ENCODE measurements around the gene KLHL36.

The KLHL36 gene

DNA sequence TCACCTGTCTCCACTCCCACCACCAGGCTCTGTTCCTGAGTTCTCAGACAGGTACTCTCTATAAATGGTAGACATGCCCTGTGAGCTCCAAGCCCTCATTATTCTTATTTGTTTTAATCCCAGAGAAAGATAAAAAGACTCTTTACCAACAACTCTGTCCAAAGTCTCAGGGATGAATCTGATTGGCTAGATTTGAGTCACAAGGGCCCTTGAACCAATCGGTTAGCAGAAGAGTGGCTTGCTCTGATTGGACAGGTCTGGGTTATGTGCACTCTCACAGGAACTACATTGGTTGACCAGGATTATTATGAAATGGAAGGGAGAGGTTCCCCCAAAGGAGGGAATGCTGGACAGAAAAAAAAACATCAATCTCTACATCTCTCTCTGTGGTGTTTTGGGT is 37.9 kb upstream of the KLHL36 start:
- Histone ChIP-seq H3K4me3 (IDR thresholded peaks at IDR 0.05; ENCODE audit: insufficient read depth, low read depth, low read length) (no peak overlapping the region), H3K4me2 (no peak overlapping the region), H4K20me1 (ENCODE audit: insufficient read depth) (no peaks in the 10 kb centered on the region), H3K27ac (no peak overlapping the region), H3K79me2 (ENCODE audit: insufficient read depth, low read depth) (no peaks in the 10 kb centered on the region), H3K9ac (no peak overlapping the region), H3K36me3 (ENCODE audit: insufficient read depth) (no peaks in the 10 kb centered on the region), H3K4me1 (ENCODE audit: low read depth, poor library complexity, severe bottlenecking) (no peaks in the 10 kb centered on the region), H2AFZ (ENCODE audit: low read depth) (no peak overlapping the region), H3K27me3 (ENCODE audit: insufficient read depth, low read depth) (peaks cover 52% of the 10 kb centered on the region; the same call in 1 of the 2 replicates)
- TF ChIP-seq, protein P1, sequence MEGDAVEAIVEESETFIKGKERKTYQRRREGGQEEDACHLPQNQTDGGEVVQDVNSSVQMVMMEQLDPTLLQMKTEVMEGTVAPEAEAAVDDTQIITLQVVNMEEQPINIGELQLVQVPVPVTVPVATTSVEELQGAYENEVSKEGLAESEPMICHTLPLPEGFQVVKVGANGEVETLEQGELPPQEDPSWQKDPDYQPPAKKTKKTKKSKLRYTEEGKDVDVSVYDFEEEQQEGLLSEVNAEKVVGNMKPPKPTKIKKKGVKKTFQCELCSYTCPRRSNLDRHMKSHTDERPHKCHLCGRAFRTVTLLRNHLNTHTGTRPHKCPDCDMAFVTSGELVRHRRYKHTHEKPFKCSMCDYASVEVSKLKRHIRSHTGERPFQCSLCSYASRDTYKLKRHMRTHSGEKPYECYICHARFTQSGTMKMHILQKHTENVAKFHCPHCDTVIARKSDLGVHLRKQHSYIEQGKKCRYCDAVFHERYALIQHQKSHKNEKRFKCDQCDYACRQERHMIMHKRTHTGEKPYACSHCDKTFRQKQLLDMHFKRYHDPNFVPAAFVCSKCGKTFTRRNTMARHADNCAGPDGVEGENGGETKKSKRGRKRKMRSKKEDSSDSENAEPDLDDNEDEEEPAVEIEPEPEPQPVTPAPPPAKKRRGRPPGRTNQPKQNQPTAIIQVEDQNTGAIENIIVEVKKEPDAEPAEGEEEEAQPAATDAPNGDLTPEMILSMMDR (conservative IDR thresholded peaks at IDR 0.05; ENCODE audit: low read depth, low read length) = no peak

DNA sequence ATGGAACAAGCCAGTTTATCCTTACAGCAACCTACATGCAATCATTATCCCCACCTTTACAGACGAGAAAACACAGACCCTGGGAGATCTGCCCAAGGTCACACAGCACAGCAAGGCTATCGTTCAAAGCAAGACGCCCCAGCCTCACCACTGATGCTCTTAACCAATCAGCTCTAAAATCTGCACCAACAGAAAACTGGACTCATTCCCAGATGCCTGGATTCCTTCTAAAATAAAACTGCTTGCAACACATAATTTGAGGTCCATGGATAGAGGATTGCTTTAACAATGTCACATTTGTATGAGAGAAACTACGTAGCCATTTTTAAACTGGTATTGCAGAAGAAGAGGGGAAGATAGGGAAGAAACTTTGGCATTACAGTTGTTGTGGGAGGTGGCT is 37.3 kb upstream of the KLHL36 start:
- H3K27ac ChIP-seq = no peak overlapping the region
- TF ChIP-seq, protein P1 (conservative IDR thresholded peaks at IDR 0.05; ENCODE audit: low read depth, low read length) = no peak
- H4K20me1 ChIP-seq (ENCODE audit: insufficient read depth) = no peaks in the 10 kb centered on the region
- peaks cover 58% of the 10 kb centered on the region; the same call in 1 of the 2 replicates for H3K27me3 ChIP-seq (ENCODE audit: insufficient read depth, low read depth)
- no peak overlapping the region for H3K4me2 ChIP-seq
- no peak overlapping the region for H3K4me3 ChIP-seq (IDR thresholded peaks at IDR 0.05; ENCODE audit: insufficient read depth, low read depth, low read length)
- no peaks in the 10 kb centered on the region for H3K4me1 ChIP-seq (ENCODE audit: low read depth, poor library complexity, severe bottlenecking)
- no peaks in the 10 kb centered on the region for H3K79me2 ChIP-seq (ENCODE audit: insufficient read depth, low read depth)
- no peak overlapping the region for H2AFZ ChIP-seq (ENCODE audit: low read depth)
- no peak overlapping the region for H3K9ac ChIP-seq
- no peaks in the 10 kb centered on the region for H3K36me3 ChIP-seq (ENCODE audit: insufficient read depth)

DNA sequence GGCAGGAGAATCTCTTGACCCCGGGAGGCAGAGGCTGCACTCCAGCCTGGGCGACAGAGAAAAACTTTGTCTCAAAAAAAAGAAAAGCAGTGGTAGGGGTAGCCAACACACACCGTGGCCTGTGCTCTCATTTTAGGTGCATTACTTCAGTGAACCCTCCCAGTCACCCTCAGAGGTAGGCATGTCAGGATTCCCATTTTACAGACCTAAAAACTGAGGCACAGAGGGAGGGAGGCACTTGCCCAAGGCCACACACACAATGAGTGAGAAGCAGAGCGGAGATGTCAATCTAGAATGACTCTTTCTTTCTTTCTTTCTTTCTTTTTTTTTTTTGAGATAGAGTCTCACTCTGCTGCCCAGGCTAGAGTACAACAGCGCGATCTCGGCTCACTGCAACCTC is 35.6 kb upstream of the KLHL36 start:
- TF ChIP-seq, protein P1 (conservative IDR thresholded peaks at IDR 0.05; ENCODE audit: low read depth, low read length) = no peak
- H3K9ac ChIP-seq = no peak overlapping the region

DNA sequence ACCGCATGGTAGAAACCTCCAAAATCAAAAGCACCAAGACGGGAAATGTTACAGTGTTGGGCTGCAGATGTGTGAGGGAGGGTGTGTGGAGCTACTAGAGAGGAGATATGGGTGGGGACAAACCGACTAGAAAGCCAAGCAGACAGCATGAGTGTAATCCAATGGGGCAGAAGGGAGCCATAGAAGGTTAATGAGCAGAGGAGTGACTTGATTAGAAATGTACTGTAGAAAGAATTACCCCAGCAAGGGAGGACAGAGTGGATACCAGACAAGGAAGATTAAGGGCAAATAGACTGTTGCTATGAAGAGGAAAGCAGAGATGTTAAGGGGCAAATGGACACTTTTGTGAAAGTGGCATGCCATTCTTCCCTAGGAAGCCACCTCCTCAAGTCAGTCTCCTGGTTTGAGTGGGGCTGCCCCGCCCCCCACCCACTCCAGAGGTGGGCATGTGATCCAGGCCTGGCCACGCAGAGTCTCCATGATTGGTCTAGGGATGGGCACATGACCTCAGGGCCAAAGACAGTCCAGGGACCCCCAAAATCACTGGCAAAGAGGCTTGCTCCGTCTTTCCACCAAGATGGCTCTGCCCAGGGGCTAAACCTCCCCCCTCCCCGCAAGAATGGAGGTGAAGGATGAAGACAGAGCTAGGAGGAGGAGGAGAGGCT is 34.8 kb upstream of the KLHL36 start:
- Histone ChIP-seq H3K4me2 (no peak overlapping the region), H3K36me3 (ENCODE audit: insufficient read depth) (no peaks in the 10 kb centered on the region), H4K20me1 (ENCODE audit: insufficient read depth) (no peaks in the 10 kb centered on the region), H3K79me2 (ENCODE audit: insufficient read depth, low read depth) (no peaks in the 10 kb centered on the region), H3K4me1 (ENCODE audit: low read depth, poor library complexity, severe bottlenecking) (peaks cover 7% of the 10 kb centered on the region), H3K27me3 (ENCODE audit: insufficient read depth, low read depth) (peaks cover 63% of the 10 kb centered on the region; the same call in 1 of the 2 replicates), H3K9ac (no peak overlapping the region), H2AFZ (ENCODE audit: low read depth) (no peak overlapping the region), H3K27ac (no peak overlapping the region), H3K4me3 (IDR thresholded peaks at IDR 0.05; ENCODE audit: insufficient read depth, low read depth, low read length) (no peak overlapping the region)
- TF ChIP-seq, protein P1 (conservative IDR thresholded peaks at IDR 0.05; ENCODE audit: low read depth, low read length) = no peak

More for the DNA sequence above, 35.6 kb upstream of the KLHL36 start:
- no peak overlapping the region for H3K27ac ChIP-seq
- no peaks in the 10 kb centered on the region for H3K36me3 ChIP-seq (ENCODE audit: insufficient read depth)
- peaks cover 7% of the 10 kb centered on the region for H3K4me1 ChIP-seq (ENCODE audit: low read depth, poor library complexity, severe bottlenecking)
- H2AFZ ChIP-seq (ENCODE audit: low read depth) = no peak overlapping the region
- no peaks in the 10 kb centered on the region for H4K20me1 ChIP-seq (ENCODE audit: insufficient read depth)
- peaks cover 68% of the 10 kb centered on the region; the same call in 1 of the 2 replicates for H3K27me3 ChIP-seq (ENCODE audit: insufficient read depth, low read depth)
- H3K4me3 ChIP-seq (IDR thresholded peaks at IDR 0.05; ENCODE audit: insufficient read depth, low read depth, low read length) = no peak overlapping the region
- H3K79me2 ChIP-seq (ENCODE audit: insufficient read depth, low read depth) = no peaks in the 10 kb centered on the region
- no peak overlapping the region for H3K4me2 ChIP-seq
